HG03175 (cell line): ENCODE measurements around the gene PPIL1.

Experiments used
- ATAC-seq: cut with Tn5 transposase; IDR thresholded peaks from one replicate; pipeline ENCODE4 v1.9.1; 2021; ENCODE audit warnings: mild to moderate bottlenecking, moderate library complexity; ENCODE audit not compliant: unreplicated experiment

The PPIL1 gene

GRCh38 chr6:36837022-36837339, 37.6 kb downstream of the PPIL1 start:
- no peak for ATAC-seq

- no peak for ATAC-seq
Measured at GRCh38 chr6:36836111-36837021, 38.2 kb downstream of the PPIL1 start.

GRCh38 chr6:36834576-36835341, 39.8 kb downstream of the PPIL1 start:
- no peak for ATAC-seq

GRCh38 chr6:36833182-36833789, 41.3 kb downstream of the PPIL1 start:
- no peak for ATAC-seq

- no peak for ATAC-seq
Measured at GRCh38 chr6:36832313-36832712, 42.3 kb downstream of the PPIL1 start.

- no peak for ATAC-seq
Measured at GRCh38 chr6:36830577-36830976, 44.0 kb downstream of the PPIL1 start.

- ATAC-seq, result no peak
Measured at GRCh38 chr6:36829919-36830544, 44.6 kb downstream of the PPIL1 start.

GRCh38 chr6:36827261-36828079, 47.1 kb downstream of the PPIL1 start:
- ATAC-seq, result no peak

- ATAC-seq, result no peak
Measured at GRCh38 chr6:36826520-36827227, 47.9 kb downstream of the PPIL1 start.

- ATAC-seq, result no peak
Measured at GRCh38 chr6:36825994-36826393, 48.6 kb downstream of the PPIL1 start.

GRCh38 chr6:36825452-36825851, 49.2 kb downstream of the PPIL1 start:
- ATAC-seq, result no peak

- no peak for ATAC-seq
Measured at GRCh38 chr6:36824253-36824652, 50.4 kb downstream of the PPIL1 start.

GRCh38 chr6:36823421-36824096, 51.0 kb downstream of the PPIL1 start:
- no peak for ATAC-seq

- ATAC-seq, result no peak
Measured at GRCh38 chr6:36822506-36823269, 51.9 kb downstream of the PPIL1 start.

GRCh38 chr6:36821581-36822335, 52.8 kb downstream of the PPIL1 start:
- no peak for ATAC-seq

GRCh38 chr6:36820700-36821580, 53.7 kb downstream of the PPIL1 start:
- ATAC-seq, result no peak

- no peak for ATAC-seq
Measured at GRCh38 chr6:36818756-36819155, 55.8 kb downstream of the PPIL1 start.
